ENCODE data around the gene SNCA.

- TF ChIP-seq EZH2 (IDR thresholded peaks at IDR 0.05; ENCODE audit: low read length, missing control alignments) = no peak
- no peak for TF ChIP-seq CTCF (conservative IDR thresholded peaks at IDR 0.05 in 1 of 2, IDR thresholded peaks at IDR 0.05 in 1 of 2; ENCODE audit: low read depth in 1 of 2, low read length in 2 of 2)
These were observed 91.3 kb downstream of the SNCA start for GRCh38 chr4:89745708-89746107.

Measured in fibroblast of lung (primary cell).